Activated T-cell treated with anti-CD3 and anti-CD28 coated beads for 48 hours (primary cell): Measurements from ENCODE around the gene TMEM176B.
"Not testable (repeated sequence)": the region's sequence is repeated elsewhere in the genome, so short reads cannot be mapped to it uniquely, and the experiment has no call there.

Source experiments
- DNase-seq: peaks from one replicate; pipeline ENCODE4 v3.0.0-alpha.2; 2020; ENCODE audit warnings: low read depth

Gene TMEM176B

GRCh38 chr7:150823043-150823442 is 22.9 kb upstream of the TMEM176B start:
- no peak for DNase-seq

GRCh38 chr7:150820578-150821198 is 20.5 kb upstream of the TMEM176B start:
- DNase-seq: no peak

- DNase-seq: no peak
Measured at GRCh38 chr7:150820148-150820547, 20.0 kb upstream of the TMEM176B start.

- DNase-seq: no peak
Measured at GRCh38 chr7:150818971-150819370, 18.8 kb upstream of the TMEM176B start.

- no peak for DNase-seq
Measured at GRCh38 chr7:150814328-150815001, 14.3 kb upstream of the TMEM176B start.

GRCh38 chr7:150807616-150808438 is 7.7 kb upstream of the TMEM176B start:
- not testable (repeated sequence) for DNase-seq

- DNase-seq: no peak
Measured at GRCh38 chr7:150806863-150807262, 6.7 kb upstream of the TMEM176B start.

GRCh38 chr7:150806454-150806853 is 6.3 kb upstream of the TMEM176B start:
- no peak for DNase-seq

GRCh38 chr7:150805864-150806263 is 5.7 kb upstream of the TMEM176B start:
- DNase-seq: no peak

- no peak for DNase-seq
Measured at GRCh38 chr7:150804802-150805201, 4.6 kb upstream of the TMEM176B start.

GRCh38 chr7:150803161-150803860 is 3.1 kb upstream of the TMEM176B start:
- no peak for DNase-seq

- DNase-seq: no peak
Measured at GRCh38 chr7:150801946-150802771, 2.0 kb upstream of the TMEM176B start.

- DNase-seq: no peak
Measured at GRCh38 chr7:150801242-150801945, 1.2 kb upstream of the TMEM176B start.

GRCh38 chr7:150800581-150801241 is 547 bp upstream of the TMEM176B start, which contains the start of gene TMEM176A:
Gene TMEM176A (plus strand): TSS chr7:150800769. CDS start chr7:150801551, 782 bp downstream.
- DNase-seq: no peak

GRCh38 chr7:150799156-150799555 is 1.0 kb downstream of the TMEM176B start:
- no peak for DNase-seq

- DNase-seq: no peak
Measured at GRCh38 chr7:150797661-150798060, 2.5 kb downstream of the TMEM176B start.

GRCh38 chr7:150793569-150794238 is 6.5 kb downstream of the TMEM176B start:
- DNase-seq: no peak

- DNase-seq: no peak
Measured at GRCh38 chr7:150791746-150792452, 8.3 kb downstream of the TMEM176B start.

- DNase-seq: no peak
Measured at GRCh38 chr7:150791304-150791703, 8.9 kb downstream of the TMEM176B start.
